Measurements from ENCODE around the gene KCNK18. TPM values are rescaled to one million over a fixed set of nuclear protein-coding genes. Genes with fewer than 3 reads are reported as not detected.
"Not testable (repeated sequence)": the region's sequence is repeated elsewhere in the genome, so short reads cannot be mapped to it uniquely, and the experiment has no call there.

Gene KCNK18
- polyA plus RNA-seq, 1 donor: not detected

DNA sequence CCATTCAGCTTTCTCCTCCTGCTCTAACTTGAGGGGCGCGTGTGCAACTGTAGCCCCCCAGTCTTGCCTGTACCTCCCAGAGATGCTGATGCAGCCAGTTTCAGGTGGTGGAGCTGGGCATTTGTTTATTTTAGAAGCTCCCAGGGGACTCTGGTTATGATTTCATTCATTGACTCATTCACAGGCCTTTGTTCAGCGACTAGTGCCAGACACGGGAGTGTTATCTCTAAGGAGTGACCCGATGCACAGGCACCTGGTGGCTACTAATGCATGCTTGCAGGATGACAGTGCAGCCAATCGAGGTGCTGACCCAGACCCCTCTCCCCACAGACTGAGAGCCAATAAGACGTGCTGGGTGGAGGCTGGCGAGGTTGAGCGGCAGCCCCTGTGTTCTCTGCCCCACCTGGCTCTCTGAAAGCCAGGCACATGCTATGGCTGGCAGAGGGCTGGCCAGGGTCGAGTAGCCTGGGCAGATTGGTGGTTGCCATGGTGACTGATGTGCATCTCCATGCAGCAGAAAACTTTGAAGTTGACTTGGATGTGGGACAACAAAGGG is 23.9 kb downstream of the KCNK18 start:
- DNase-seq (ENCODE audit: low read depth): no peak

DNA sequence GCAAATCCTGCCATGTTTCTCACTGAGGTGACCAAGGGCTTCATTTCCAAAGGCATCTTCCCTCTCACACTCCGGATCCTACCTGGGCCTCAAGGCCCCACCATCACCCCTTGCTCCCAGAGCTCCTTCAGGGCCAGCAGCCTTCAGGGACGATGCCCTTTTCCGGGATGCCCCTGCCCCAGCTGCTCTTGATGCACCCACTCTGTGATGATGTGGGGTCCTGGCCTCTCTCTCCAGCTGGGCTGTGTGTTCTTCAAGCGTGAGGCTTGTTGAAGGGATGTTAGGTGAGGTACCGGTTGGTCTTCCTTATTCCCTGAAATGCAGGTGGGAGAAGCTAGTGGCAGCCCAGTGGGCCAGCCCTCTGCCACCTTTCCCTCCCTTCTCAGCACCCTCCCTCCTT is 25.3 kb downstream of the KCNK18 start:
- no peak for DNase-seq (ENCODE audit: low read depth)

DNA sequence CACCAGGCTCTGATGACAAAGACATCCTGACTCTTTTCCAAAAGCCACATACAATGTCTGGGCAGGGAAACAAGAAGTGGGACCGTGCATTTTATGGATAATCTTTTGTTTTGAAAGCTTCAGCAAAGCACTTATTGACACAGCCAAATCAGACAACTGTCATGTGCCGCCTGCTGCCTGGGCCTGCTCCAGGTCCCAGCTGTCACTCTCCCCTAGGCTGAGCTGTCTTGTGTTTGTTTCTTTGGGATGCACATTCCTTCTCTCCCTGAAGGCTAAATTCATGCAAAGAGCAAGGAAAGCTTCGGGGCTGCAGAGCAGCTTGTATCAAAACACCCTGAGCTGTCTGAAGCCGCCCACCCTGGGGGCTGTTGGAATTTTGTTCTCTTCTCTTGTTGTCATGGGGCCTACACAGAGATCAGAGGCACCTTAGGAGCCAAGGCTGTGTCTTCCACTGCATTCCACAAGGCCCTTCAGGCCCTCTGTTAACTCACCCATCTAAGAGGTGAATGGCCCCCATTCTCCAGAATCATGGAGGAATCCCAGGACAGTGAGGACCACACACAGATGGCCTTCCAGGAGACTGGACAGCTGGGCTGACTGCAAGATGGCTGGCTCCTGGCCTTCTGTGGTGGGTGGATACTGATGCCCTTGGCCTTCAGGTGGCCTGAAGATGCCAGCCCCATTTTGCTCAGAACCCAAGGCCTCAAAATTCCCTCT is 25.8 kb downstream of the KCNK18 start:
- no peak for DNase-seq (ENCODE audit: low read depth)

DNA sequence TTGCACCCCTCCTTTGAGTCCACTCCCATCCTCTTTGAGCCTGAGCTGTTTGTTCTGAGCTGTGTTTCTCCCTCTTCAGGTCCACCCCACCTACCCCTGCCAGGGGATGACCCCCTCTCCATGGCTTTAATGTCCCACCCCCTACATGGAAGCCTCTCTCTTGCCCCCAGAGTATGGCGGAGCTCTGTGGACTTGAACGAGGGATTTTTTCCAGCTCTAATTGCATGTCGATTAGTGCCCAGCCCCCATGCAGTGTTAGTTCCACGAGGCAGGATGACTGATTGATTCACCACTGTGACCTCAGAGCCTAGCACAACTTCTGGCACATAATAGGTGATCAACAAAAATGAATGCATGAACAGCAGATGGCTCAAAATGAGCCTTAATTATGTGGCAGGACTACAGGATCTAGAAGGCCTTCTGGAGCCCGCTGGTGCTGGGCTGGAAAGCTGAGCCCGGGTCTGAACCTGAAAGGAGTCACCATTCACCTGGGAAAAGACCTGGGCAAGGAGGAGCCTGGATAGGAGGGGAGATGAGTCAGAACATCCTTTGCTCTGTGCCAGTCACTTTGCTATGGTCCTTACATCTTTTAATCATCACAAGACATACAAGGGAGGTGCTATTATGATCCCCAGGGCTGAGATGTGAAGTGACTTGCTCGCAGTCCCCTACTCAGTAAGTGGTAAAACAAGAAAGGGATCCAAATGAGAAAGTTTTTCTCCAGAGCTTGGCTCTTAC is 26.6 kb downstream of the KCNK18 start:
- DNase-seq (ENCODE audit: low read depth): no peak

DNA sequence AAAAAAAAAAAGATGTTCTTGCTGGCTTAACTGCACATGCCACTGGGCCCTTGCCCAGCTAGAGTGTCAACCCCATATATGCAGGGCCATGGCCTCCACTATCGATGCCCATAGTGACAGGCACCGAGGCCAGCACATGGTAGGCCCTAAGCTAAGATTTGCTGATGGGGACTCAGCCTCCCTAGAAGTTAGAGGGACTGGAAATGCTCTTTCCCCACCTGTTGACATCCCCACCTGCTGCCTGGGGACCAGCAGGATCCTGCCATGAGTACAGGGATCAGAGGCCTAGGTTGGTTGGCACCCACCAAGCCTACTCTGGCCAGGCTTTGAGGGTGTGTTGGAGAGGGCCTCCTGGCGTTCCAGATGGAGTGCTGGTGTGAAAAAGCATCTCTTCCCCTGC is 27.6 kb downstream of the KCNK18 start:
- DNase-seq (ENCODE audit: low read depth): no peak

DNA sequence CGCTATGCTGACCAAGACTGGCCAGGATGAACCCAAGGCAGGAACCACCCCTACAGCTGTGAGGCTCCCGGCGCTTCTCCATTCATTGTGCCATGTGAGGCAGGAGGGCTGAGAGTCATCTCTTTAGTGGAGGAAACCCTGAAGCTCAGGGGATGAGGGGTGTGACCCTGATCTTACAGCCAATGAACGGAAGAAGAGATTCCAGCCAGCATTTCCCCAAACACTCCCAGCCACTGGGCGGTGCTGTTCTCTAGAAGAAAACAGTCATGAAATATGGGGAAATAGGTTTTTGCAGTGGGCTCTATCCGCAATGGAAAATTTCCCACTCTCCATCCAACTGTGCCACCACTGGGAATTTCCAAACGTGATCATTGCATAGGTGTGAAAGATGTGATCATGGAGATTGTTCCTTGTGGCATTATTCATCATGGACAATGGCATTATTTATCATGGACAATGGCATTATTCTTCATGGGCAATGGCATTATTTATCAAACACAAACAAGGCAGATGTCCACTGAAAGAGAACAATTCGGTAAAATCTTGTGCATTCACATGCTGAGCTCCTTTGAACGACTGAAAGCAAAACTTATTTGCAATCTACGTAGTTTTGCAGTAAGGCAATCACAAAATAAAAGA is 29.6 kb downstream of the KCNK18 start:
- no peak for DNase-seq (ENCODE audit: low read depth)

DNA sequence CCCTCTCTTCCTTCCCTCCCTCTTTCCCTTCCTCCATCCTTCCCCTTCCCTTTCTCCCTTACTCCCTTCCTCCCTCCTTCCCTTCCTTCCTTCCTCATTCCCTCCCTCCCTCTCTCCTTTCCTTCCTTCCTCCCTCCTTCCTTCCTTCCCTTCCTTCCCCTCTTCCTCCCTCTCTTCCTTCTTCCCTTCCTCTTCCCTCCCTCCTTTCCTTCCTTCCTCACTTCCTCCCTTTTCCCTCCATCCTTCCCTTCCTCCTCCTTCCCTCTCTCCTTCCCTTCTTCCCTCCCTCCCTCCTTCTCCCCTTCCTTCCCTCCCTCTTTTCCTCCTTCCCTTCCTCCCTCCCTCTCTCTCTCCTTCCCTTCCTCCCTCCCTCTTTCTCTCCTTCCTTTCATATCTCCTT is 30.9 kb downstream of the KCNK18 start:
- DNase-seq (ENCODE audit: low read depth): no peak

DNA sequence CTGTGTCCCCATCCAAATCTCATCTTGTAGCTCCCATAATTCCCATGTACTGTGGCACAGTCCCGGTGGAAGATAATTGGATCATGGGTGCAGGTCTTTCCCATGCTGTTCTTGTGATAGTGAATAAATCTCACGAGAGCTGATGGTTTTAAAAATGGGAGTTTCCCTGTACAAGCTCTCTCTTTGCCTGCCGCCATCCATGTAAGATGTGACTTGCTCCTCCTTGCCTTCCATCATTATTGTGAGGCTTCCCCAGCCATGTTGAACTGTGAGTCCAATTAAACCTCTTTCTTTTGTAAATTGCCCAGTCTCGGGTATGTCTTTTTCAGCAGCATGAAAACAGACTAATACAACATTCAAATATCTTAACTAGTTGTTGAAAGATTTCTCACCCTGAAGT is 32.8 kb downstream of the KCNK18 start:
- not testable (repeated sequence) for DNase-seq (ENCODE audit: low read depth)

DNA sequence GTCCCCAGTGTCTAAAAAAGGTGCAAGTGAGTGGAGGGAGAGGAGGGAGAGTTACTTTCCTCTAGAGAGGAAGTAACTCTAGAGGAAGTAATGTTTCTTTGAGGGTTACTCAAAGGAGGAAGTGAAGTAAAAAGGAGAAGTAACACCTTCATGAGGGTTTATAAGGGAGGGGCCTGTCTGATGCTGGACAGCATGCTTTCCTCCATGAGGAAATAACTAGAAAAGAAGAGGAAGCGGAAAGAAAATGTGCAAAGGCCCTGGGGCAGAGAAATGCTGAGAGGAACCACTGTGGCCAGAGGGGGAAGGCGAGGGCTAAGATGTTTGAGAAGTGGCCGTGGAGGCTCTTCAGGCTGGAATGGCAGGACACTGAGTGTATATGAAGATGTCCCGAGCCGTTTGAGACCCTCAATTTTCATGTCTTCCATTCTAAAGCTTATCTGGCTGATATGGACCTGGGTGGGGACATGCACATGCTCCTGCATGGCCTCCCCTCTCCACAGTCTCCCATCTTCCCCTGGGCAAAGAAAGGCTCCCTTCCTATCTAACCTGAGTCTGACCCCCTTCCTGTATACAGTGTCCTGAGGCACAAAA is 40.2 kb downstream of the KCNK18 start:
- no peak for DNase-seq (ENCODE audit: low read depth)

DNA sequence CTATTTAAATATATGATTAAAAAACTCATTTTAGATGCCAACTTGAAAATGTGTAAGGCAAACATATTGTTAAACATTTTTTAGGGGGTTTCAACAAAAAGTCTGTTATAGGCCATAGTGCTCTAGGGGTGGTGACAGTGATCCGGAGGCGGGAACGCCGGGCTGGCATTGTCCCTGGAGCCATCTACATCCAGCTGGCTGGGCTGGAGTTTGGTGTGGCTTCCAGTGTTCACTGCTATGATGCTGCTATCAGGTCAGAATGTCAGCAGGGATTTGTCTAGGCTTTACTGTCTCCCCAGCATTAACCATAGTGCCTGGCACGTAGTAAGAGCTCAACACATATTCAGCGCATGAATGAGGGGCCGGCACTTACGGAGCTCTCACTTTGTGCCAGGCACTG is 41.8 kb downstream of the KCNK18 start:
- no peak for DNase-seq (ENCODE audit: low read depth)

DNA sequence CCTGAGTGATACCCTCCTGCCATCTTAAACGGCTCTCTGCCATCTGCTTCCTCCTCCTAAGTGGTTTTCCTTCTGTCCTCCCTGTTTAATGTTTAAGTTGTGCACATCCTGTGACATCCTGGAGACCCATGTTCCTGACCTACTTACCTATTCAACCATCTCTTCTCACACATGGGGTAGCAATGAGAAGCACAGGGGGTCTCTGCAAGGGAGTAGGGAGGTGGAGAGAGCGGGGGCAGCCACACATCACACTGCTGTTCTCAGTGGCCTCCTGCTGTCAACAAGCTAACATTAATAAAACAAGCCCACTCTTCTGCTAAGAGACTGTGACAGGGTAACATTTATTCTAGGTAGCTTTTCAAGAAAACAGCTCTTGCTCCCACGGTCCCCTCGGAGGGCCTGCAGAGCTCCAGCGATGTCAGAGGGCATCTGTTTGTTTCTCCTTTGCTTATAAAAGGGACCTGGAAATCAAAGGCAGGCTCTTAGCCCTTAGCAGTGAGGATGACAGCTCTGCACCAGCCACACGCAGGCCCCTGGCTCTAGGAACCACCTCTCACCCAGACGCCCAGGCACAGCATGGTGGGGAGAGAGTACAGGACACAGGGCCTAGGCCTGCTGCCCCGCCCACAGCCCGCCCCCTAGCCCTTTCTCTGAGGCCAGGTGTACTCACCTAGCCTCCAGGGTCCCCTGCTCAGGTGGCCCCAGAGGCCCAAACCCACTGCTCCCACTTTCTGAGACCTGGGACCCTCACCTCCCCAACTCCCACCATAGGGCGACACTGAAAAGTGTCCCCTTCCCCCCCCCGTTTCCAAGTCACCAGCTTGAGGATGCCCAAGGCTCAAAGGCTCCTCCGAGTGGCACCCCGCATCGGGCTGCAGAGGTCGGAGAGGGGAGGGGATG is 42.7 kb downstream of the KCNK18 start:
- no peak for DNase-seq (ENCODE audit: low read depth)

DNA sequence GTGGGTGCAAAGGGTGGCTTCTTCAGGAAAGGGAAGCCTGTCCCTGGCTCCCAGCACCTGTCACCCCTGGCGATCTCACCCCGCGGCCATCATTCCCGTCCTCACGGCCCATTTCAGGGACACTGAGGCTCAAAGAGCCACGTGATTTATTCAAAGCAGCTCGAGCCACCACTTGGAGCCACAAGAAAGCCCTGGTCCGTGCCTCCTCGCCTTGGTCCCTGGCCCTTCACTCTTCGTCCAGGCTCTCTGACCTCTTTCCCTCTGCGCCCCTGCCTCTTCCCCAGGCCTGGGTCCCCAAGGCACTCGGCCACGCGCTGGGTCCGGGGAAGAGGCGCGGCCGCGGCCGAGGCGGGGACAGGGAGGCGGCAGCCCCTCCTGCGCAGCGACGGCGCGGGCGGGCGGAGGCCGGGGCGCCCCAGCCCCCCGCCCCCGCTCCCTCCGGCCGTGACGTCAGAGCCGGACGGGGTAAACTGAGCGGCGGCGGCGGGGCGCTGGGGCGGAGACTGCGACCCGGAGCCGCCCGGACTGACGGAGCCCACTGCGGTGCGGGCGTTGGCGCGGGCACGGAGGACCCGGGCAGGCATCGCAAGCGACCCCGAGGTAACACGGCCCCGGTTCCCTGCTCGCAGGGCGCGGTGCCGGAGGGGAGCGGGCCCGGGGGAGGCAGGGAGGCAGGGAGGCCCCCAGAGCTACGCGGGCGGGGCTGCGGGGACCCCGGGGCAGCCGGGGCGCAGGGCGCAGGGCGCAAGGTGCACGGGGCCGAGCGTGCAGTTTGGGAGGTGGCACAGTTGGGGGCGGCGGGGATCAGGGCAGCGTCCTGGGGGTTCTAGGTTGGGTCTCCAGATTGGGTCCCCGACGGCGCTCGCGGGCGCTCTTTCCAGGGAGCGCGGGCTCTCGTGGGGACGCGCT is 43.6 kb downstream of the KCNK18 start, which contains the start of gene SLC18A2:
SLC18A2 (plus strand) TSS at position 494 of the 909 bp plus-strand sequence. CDS start 580 bp downstream, outside the sequence.
- DNase-seq (ENCODE audit: low read depth): no peak

DNA sequence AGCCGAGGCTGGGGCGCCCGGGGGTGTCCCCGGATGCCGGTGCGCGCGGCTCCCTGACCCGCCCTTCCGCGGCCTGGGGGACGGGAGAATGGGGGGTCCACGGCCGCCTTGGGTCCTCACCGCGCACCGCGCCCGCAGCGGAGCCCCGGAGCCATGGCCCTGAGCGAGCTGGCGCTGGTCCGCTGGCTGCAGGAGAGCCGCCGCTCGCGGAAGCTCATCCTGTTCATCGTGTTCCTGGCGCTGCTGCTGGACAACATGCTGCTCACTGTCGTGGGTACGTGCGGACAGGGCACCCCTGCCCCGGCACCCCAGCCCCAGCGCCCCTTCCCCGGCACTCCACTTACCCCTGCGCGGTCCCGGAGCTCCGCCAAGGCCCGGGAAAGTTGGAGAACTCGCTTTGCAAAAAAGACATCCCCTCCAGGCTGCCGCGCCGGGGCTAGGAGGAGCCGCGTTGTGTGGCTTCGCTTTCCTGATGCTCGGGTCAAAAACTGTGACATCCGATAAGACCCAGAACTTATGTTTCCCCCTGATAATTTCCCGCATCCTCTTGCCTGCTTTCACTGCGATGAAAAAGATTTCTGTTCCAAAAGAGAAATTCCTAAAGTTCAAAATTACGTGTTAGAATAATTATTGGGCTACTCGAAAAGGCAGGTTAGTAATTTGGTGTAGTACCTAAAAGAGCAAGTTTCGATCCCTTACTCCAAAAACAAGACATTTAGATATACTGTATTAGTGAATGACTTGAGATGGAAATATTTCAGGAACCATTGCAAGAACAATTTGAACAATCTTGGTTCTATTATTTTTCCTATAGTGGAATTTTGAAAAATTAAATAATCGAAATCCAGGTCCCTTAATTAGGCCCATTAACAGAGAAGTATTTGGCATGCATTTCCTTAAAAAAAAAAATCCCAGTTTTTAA is 44.5 kb downstream of the KCNK18 start:
- DNase-seq (ENCODE audit: low read depth): no peak

DNA sequence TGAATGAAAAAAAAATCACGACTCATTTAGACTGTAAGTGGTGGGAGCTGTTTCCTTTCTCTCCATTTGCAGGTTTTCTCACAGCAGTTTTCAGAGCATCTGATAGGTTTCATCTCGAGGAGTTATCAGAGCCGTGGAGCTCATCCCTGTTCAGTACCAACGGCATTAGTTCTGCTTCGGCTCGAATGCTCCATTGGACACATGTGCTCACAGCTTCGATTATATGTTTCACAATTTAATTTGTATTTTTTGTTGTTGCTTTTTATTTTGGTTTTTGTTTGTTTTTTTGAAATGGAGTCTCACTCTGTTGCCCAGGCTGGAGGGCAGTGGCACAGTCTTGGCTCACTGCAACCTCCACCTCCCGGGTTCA is 45.2 kb downstream of the KCNK18 start:
- DNase-seq (ENCODE audit: low read depth): no peak

DNA sequence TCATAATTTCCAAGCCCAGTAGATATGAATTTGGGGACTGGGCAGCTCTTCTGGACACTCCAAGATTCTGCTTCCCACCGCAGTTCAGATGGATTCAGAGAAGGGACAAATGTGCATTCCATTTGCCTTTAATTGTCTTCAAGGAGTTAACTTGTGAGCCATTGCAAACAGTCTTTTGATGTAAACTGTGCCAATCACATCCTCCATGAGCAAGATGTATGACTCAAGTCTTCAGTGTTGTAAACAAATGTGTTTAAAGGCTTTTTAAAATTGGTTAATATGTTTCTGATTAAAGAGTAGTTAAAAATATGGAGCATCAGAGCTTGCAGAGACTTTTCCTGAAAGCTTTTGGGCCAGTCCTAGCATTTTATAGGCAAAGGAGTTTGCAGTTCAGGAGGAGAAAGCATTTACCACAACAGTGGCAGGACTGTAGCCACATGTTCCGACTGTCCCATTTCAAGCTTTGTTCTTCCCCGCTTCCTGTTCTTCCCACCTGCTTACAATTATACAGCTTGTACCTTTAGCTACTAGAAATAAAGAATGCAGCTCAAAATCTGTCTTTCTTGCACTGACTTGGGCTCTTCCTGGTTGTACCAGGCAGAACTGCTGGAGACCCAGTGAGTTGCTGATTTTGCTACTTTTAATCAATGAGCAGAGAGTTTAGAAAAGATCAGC is 49.8 kb downstream of the KCNK18 start:
- no peak for DNase-seq (ENCODE audit: low read depth)

DNA sequence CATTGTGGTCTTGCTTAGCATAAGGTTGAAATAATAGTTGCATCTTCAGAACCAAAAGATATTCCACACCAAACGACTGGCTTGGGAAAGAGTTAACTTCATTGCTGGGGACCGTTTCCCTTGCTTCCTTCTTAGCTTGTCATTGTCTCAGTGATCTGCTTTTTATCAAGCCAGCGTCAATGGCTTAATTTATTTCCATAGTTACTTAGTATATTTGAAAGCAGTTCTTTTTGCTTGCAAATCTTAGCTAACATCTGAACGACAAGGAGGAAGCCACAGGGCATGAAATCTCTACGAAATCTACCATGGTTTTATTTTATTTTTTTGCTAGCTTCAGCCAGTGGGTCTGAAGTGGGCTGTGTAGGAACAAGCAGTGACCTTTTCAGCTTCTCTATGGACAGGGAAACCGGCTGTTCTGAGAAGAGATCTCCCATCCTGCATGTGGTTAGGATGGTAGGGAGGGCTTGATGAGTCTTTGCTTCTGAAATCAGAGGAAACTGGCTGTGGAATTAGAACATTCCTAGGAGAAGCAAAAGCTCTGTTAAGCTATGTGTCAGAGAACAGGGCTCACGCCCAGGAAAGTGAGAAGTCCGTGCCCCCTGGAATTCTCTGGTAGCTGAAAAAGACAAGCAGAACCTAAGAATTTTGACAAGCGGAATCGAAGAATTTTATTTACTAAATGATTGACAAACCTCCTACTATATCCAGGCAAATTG is 51.6 kb downstream of the KCNK18 start:
- no peak for DNase-seq (ENCODE audit: low read depth)

DNA sequence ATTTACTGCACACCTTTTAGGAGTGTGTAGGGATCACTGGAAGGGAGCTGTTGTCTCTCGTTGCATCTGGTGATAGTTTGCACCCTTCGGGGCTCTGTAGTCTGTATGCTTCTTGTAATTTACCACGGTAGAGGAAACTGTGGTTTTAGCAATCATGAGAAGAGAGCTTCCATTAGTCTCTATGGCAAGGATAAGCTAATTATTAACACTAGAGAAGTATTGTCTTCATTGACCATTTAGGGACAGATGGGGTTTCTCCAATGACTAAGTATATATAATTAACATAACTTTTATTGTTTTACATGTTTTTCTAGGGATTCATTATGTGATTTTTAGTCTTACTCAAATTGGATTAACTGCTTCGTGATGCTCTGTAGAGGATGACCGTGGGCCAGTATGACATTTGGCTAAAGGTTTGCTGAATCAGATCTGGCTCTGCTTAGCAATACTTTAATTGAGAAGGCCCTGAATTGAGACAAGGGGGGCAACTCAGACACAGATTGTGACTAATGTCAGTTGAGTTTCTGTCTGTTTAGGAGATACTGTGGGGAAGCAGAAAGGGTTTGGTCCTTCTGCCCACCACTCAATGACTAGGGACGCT is 52.3 kb downstream of the KCNK18 start:
- no peak for DNase-seq (ENCODE audit: low read depth)

All from forelimb muscle (tissue), 1 donor.